HUES48 (cell line): ENCODE measurements around the gene VNN1.
"Not testable (repeated sequence)": the region's sequence is repeated elsewhere in the genome, so short reads cannot be mapped to it uniquely, and the experiment has no call there.

Source experiments
- H3K27ac ChIP-seq: one replicate; pipeline ENCODE4 v1.7.0; 2013; ENCODE audit warnings: low read depth, low read length, inconsistent platforms
- H3K27me3 ChIP-seq: 2 replicates; pipeline ENCODE4 v1.6.1; 2013; ENCODE audit warnings: mild to moderate bottlenecking, low read length; ENCODE audit not compliant: control insufficient read depth, insufficient read depth
- H3K36me3 ChIP-seq: 2 replicates; pipeline ENCODE4 v1.6.1; 2013; ENCODE audit warnings: low read length; ENCODE audit not compliant: control insufficient read depth, insufficient read depth
- H3K4me1 ChIP-seq: 2 replicates; pipeline ENCODE4 v1.6.1; 2013; ENCODE audit warnings: mild to moderate bottlenecking, low read length; ENCODE audit not compliant: control insufficient read depth, insufficient read depth
- H3K4me3 ChIP-seq: 2 replicates; pipeline ENCODE4 v1.5.1; 2013; ENCODE audit warnings: mild to moderate bottlenecking, low read depth, low read length
- H3K9ac ChIP-seq: 2 replicates; pipeline ENCODE4 v1.6.1; 2013; ENCODE audit warnings: mild to moderate bottlenecking, low read depth, low read length, moderate library complexity
- H3K9me3 ChIP-seq: 2 replicates; pipeline ENCODE4 v1.6.1; 2013; ENCODE audit warnings: low read length; ENCODE audit not compliant: control insufficient read depth, insufficient read depth

VNN1 gene

GRCh38 chr6:132725947-132726607, 12.2 kb upstream of the VNN1 start:
- H3K36me3 ChIP-seq, result no peaks in the 10 kb centered on the region
- H3K4me3 ChIP-seq, result no peak overlapping the region
- H3K9me3 ChIP-seq, result no peaks in the 10 kb centered on the region
- H3K9ac ChIP-seq, result no peak overlapping the region
- no peaks in the 10 kb centered on the region for H3K4me1 ChIP-seq
- H3K27me3 ChIP-seq, result no peaks in the 10 kb centered on the region
- H3K27ac ChIP-seq, result no peak overlapping the region

GRCh38 chr6:132725471-132725870, 11.6 kb upstream of the VNN1 start:
- Histone ChIP-seq H3K27ac (no peak overlapping the region), H3K27me3 (no peaks in the 10 kb centered on the region), H3K4me3 (no peak overlapping the region), H3K9ac (no peak overlapping the region), H3K9me3 (no peaks in the 10 kb centered on the region), H3K36me3 (no peaks in the 10 kb centered on the region), H3K4me1 (no peaks in the 10 kb centered on the region)

GRCh38 chr6:132719736-132720448, 6.0 kb upstream of the VNN1 start:
- Histone ChIP-seq H3K4me3 (no peak overlapping the region), H3K9me3 (no peaks in the 10 kb centered on the region), H3K4me1 (no peaks in the 10 kb centered on the region), H3K9ac (no peak overlapping the region), H3K27ac (no peak overlapping the region), H3K27me3 (no peaks in the 10 kb centered on the region), H3K36me3 (no peaks in the 10 kb centered on the region)

GRCh38 chr6:132715881-132716637, 2.2 kb upstream of the VNN1 start:
- no peaks in the 10 kb centered on the region for H3K36me3 ChIP-seq
- H3K27me3 ChIP-seq, result no peaks in the 10 kb centered on the region
- no peaks in the 10 kb centered on the region for H3K9me3 ChIP-seq
- H3K9ac ChIP-seq, result no peak overlapping the region
- H3K4me1 ChIP-seq, result no peaks in the 10 kb centered on the region
- H3K4me3 ChIP-seq, result no peak overlapping the region
- H3K27ac ChIP-seq, result no peak overlapping the region

GRCh38 chr6:132715204-132715603, 1.3 kb upstream of the VNN1 start:
- H3K4me1 ChIP-seq, result no peaks in the 10 kb centered on the region
- no peaks in the 10 kb centered on the region for H3K36me3 ChIP-seq
- no peaks in the 10 kb centered on the region for H3K9me3 ChIP-seq
- H3K4me3 ChIP-seq, result no peak overlapping the region
- H3K27me3 ChIP-seq, result no peaks in the 10 kb centered on the region
- no peak overlapping the region for H3K9ac ChIP-seq
- no peak overlapping the region for H3K27ac ChIP-seq

GRCh38 chr6:132714160-132714559, 305 bp upstream of the VNN1 start:
- Histone ChIP-seq H3K36me3 (no peaks in the 10 kb centered on the region), H3K9ac (no peak overlapping the region), H3K9me3 (no peaks in the 10 kb centered on the region), H3K27me3 (no peaks in the 10 kb centered on the region), H3K4me1 (no peaks in the 10 kb centered on the region), H3K4me3 (no peak overlapping the region), H3K27ac (no peak overlapping the region)

GRCh38 chr6:132712366-132712765, 1.5 kb downstream of the VNN1 start:
- no peaks in the 10 kb centered on the region for H3K36me3 ChIP-seq
- no peaks in the 10 kb centered on the region for H3K27me3 ChIP-seq
- no peak overlapping the region for H3K27ac ChIP-seq
- H3K9ac ChIP-seq, result no peak overlapping the region
- no peaks in the 10 kb centered on the region for H3K4me1 ChIP-seq
- no peak overlapping the region for H3K4me3 ChIP-seq
- no peaks in the 10 kb centered on the region for H3K9me3 ChIP-seq

- no peaks in the 10 kb centered on the region for H3K4me1 ChIP-seq
- no peak overlapping the region for H3K27ac ChIP-seq
- no peaks in the 10 kb centered on the region for H3K36me3 ChIP-seq
- no peaks in the 10 kb centered on the region for H3K9me3 ChIP-seq
- no peaks in the 10 kb centered on the region for H3K27me3 ChIP-seq
- H3K9ac ChIP-seq, result no peak overlapping the region
- H3K4me3 ChIP-seq, result no peak overlapping the region
Observed at GRCh38 chr6:132708771-132709170, 5.1 kb downstream of the VNN1 start.

- 0 out of 2 replicates have a peak, but pooled peaks cover under 1% of the 10 kb centered on the region for H3K4me1 ChIP-seq
- H3K4me3 ChIP-seq, result no peak overlapping the region
- H3K9me3 ChIP-seq, result no peaks in the 10 kb centered on the region
- H3K36me3 ChIP-seq, result no peaks in the 10 kb centered on the region
- no peak overlapping the region for H3K9ac ChIP-seq
- H3K27ac ChIP-seq, result no peak overlapping the region
- H3K27me3 ChIP-seq, result no peaks in the 10 kb centered on the region
Observed at GRCh38 chr6:132708002-132708401, 5.9 kb downstream of the VNN1 start.

GRCh38 chr6:132706756-132707155, 7.1 kb downstream of the VNN1 start:
- H3K4me3 ChIP-seq, H3K36me3 ChIP-seq, H3K4me1 ChIP-seq, H3K9me3 ChIP-seq, H3K27ac ChIP-seq, H3K27me3 ChIP-seq, H3K9ac ChIP-seq: not testable (repeated sequence)

- Histone ChIP-seq H3K4me1 (0 out of 2 replicates have a peak, but pooled peaks cover 3% of the 10 kb centered on the region), H3K27ac (no peak overlapping the region), H3K9me3 (no peaks in the 10 kb centered on the region), H3K9ac (no peak overlapping the region), H3K27me3 (no peaks in the 10 kb centered on the region), H3K36me3 (no peaks in the 10 kb centered on the region), H3K4me3 (no peak overlapping the region)
Observed at GRCh38 chr6:132703936-132704335, 9.9 kb downstream of the VNN1 start.
